ENCODE results near the gene SKOR2. TPM values are rescaled to one million over a fixed set of nuclear protein-coding genes. Genes with fewer than 3 reads are reported as not detected.

SKOR2 gene
- total RNA-seq, 1 experiment from 2014 or later: not detected

DNA sequence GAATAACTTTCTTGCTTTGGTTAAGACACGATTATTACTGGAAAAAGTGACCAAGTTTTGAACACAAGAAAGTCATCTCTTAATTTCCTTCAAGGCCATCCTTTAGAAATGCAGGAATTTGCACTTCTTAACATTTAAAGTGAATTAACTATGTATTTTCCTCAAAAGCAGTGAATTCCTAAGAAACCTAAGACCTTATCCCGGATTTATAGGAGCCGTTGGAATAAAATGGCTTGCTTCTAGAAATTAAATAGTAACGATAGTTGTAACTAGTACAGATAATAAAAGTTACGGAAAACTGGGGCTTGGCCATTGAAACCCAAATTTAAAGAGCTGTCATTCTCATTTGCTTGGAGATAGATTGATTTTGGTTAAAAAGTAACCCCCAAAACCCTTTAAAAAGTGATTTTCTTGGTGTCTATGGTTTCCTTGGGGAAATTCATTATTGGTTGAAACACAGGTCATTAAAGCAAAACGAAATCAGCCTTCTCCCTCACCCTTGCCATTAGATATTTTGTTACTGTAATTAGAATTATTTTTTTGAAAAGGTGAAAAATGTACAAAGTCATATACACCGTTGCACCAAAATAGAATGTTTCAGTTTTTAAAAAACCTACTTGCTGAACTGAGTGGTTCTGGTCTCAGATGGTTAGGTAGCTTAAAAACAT, 2.0 kb downstream of the SKOR2 start:
- no peaks in the 10 kb centered on the region for H3K4me1 ChIP-seq (replicated peaks)
- peaks cover 8% of the 10 kb centered on the region for H3K9me3 ChIP-seq (replicated peaks)
- no peak overlapping the region for H3K27ac ChIP-seq
- no peak overlapping the region for H3K4me3 ChIP-seq
- H3K27me3 ChIP-seq (replicated peaks): peaks cover 89% of the 10 kb centered on the region
- no peak for DNase-seq (ENCODE audit: low read depth in 1 of 2, low spot score in 2 of 2)
- no peaks in the 10 kb centered on the region for H3K36me3 ChIP-seq

- no peak for DNase-seq (ENCODE audit: low read depth in 1 of 2, low spot score in 2 of 2)
Measured at GRCh38 chr18:47248604-47249313, 2.7 kb downstream of the SKOR2 start.

DNA sequence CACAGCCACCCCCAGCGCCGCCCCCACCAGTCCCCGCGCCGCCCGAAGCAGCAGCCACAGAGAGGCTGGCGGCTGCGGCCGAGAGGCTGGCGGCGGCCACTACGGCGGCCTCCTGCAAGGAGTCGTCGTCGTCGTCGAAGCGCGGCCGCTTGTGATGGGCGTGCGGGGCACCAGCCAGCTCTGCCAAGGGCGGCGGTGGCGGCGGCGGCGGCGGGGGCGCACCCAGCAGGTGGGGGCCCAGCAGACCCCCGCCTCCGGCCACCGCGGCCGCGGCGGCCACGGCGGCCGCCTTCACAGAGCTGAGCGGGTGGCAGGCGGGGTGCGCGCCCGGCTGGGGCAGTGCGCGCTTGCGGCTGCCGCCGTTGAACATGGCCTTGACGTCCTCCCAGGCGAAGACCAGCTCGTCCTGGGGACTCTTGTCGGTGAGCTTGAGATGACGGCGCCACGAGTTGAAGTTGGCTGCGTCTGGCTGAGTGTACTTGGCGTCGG, 3.3 kb downstream of the SKOR2 start:
- H3K9me3 ChIP-seq (replicated peaks): peaks cover 8% of the 10 kb centered on the region
- no peak overlapping the region for H3K4me3 ChIP-seq
- H3K4me1 ChIP-seq (replicated peaks): no peaks in the 10 kb centered on the region
- H3K27ac ChIP-seq: no peak overlapping the region
- H3K36me3 ChIP-seq: no peaks in the 10 kb centered on the region
- peaks cover 93% of the 10 kb centered on the region for H3K27me3 ChIP-seq (replicated peaks)
- DNase-seq (ENCODE audit: low read depth in 1 of 2, low spot score in 2 of 2): no peak

More at GRCh38 chr18:47248604-47249313, 2.7 kb downstream of the SKOR2 start:
- Histone ChIP-seq H3K4me3 (no peak overlapping the region), H3K27me3 (replicated peaks) (peaks cover 91% of the 10 kb centered on the region), H3K4me1 (replicated peaks) (no peaks in the 10 kb centered on the region), H3K27ac (no peak overlapping the region), H3K36me3 (no peaks in the 10 kb centered on the region), H3K9me3 (replicated peaks) (peaks cover 8% of the 10 kb centered on the region)

- peaks cover 93% of the 10 kb centered on the region for H3K27me3 ChIP-seq (replicated peaks)
- peaks cover 8% of the 10 kb centered on the region for H3K9me3 ChIP-seq (replicated peaks)
- no peak overlapping the region for H3K27ac ChIP-seq
- DNase-seq (ENCODE audit: low read depth in 1 of 2, low spot score in 2 of 2): no peak
- no peaks in the 10 kb centered on the region for H3K36me3 ChIP-seq
- no peaks in the 10 kb centered on the region for H3K4me1 ChIP-seq (replicated peaks)
- H3K4me3 ChIP-seq: no peak overlapping the region
Measured at GRCh38 chr18:47247416-47248114, 3.9 kb downstream of the SKOR2 start.

DNA sequence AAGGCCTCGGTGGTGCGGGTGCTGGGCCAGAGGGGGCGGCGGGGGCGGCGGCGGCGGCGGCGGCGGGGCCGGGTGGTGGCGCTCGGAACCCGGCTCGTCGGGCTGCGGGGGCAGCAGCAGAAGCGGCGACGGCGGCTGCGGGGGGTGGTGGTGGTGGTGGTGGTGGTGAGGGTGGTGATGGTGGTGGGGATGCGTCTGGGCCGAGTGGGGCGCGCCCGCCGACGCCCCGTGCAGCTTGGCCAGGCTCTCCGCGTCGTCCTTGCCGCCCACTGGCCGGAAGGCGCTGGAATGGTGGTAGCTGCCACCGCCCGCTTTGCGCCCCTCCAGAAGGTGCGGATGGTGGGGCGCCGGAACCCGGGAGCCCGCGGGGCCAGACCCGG, 4.4 kb downstream of the SKOR2 start:
- Histone ChIP-seq H3K9me3 (replicated peaks) (peaks cover 8% of the 10 kb centered on the region), H3K27me3 (replicated peaks) (peaks cover 91% of the 10 kb centered on the region), H3K36me3 (no peaks in the 10 kb centered on the region), H3K27ac (no peak overlapping the region), H3K4me1 (replicated peaks) (no peaks in the 10 kb centered on the region), H3K4me3 (no peak overlapping the region)
- DNase-seq (ENCODE audit: low read depth in 1 of 2, low spot score in 2 of 2): no peak

GRCh38 chr18:47246027-47246971, 5.2 kb downstream of the SKOR2 start:
- no peaks in the 10 kb centered on the region for H3K36me3 ChIP-seq
- DNase-seq (ENCODE audit: low read depth in 1 of 2, low spot score in 2 of 2): no peak
- no peaks in the 10 kb centered on the region for H3K4me1 ChIP-seq (replicated peaks)
- H3K27ac ChIP-seq: no peak overlapping the region
- peaks cover 8% of the 10 kb centered on the region for H3K9me3 ChIP-seq (replicated peaks)
- H3K4me3 ChIP-seq: no peak overlapping the region
- H3K27me3 ChIP-seq (replicated peaks): peaks cover 89% of the 10 kb centered on the region

DNA sequence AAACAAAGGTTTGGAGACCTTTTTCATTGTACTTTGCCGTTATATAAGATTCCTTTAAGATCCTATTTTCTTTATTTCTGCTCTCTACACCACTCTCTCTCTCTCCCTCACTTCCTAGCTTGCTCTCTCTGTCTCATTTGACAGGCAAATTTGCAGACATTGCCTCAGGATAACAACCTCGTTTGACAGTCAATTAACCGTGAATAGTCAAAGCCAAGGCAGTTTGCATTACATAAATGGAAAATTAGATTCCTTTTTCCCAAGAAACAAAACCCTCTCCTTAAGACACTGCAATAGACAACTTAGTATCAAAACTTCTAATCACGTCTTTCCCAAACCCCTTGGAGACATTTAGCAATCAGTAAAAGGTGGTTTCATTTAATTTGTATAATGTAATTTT, 7.4 kb downstream of the SKOR2 start:
- Histone ChIP-seq H3K27ac (no peak overlapping the region), H3K4me3 (no peak overlapping the region), H3K27me3 (replicated peaks) (peaks cover 73% of the 10 kb centered on the region), H3K9me3 (replicated peaks) (peaks cover 8% of the 10 kb centered on the region), H3K4me1 (replicated peaks) (no peaks in the 10 kb centered on the region), H3K36me3 (no peaks in the 10 kb centered on the region)
- no peak for DNase-seq (ENCODE audit: low read depth in 1 of 2, low spot score in 2 of 2)

GRCh38 chr18:47235096-47235495, 16.4 kb downstream of the SKOR2 start:
- no peak for DNase-seq (ENCODE audit: low read depth in 1 of 2, low spot score in 2 of 2)
- Histone ChIP-seq H3K27me3 (replicated peaks) (peaks cover 34% of the 10 kb centered on the region), H3K27ac (no peak overlapping the region)

DNA sequence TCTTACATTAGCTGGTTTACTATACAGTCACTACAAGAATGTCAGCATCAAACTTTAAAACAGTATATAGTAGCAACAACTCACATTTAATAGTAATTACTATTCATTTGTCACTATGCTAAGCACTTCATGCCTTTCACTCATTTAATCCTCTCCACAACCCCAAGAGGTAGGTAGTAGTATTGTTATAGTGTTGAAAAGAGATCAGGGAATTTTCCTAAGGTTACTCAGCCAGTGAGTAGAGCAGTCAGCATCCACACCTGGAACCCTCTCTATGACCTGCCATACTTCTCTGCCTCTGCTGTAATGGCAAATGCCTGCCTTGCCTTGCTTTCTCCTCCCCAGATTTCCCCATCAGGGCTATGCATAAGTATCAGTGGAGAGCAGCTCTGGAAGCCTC, 24.8 kb downstream of the SKOR2 start:
- no peak for DNase-seq (ENCODE audit: low read depth in 1 of 2, low spot score in 2 of 2)
- H3K4me1 ChIP-seq (replicated peaks): no peaks in the 10 kb centered on the region
- H3K36me3 ChIP-seq: no peaks in the 10 kb centered on the region
- no peak overlapping the region for H3K4me3 ChIP-seq
- H3K9me3 ChIP-seq (replicated peaks): no peaks in the 10 kb centered on the region
- no peak overlapping the region for H3K27ac ChIP-seq
- peaks cover 59% of the 10 kb centered on the region for H3K27me3 ChIP-seq (replicated peaks)

More at GRCh38 chr18:47235096-47235495, 16.4 kb downstream of the SKOR2 start:
- Histone ChIP-seq H3K36me3 (no peaks in the 10 kb centered on the region), H3K4me3 (no peak overlapping the region), H3K9me3 (replicated peaks) (no peaks in the 10 kb centered on the region), H3K4me1 (replicated peaks) (no peaks in the 10 kb centered on the region)

DNA sequence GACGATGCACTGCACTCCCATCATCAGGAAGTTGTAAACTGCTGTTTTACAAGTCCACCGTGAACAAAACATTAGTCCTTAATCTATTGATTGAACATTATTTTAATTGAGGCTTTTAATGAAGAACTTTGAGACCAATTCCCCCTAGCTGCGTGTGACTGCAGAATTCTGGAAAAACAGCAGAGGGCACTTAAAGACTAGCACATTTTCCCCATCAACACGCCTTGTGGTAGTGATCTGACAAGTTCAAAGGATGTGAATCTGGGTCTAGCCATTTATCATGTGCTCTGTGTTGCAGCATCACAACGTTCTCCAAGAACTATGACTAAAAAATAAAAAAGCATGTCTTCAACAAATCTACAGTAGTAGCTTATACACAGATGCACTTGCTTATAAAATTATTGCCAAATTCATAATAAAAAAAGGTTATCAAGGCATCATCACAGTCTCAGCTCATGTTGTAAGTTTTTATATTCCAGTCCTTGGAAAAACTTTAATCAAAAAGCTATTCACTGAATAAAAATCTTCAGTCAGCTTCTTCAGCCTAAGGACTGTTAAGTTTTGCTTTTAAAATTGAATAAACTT, 35.8 kb downstream of the SKOR2 start:
- peaks cover 42% of the 10 kb centered on the region for H3K27me3 ChIP-seq (replicated peaks)
- no peaks in the 10 kb centered on the region for H3K36me3 ChIP-seq

DNA sequence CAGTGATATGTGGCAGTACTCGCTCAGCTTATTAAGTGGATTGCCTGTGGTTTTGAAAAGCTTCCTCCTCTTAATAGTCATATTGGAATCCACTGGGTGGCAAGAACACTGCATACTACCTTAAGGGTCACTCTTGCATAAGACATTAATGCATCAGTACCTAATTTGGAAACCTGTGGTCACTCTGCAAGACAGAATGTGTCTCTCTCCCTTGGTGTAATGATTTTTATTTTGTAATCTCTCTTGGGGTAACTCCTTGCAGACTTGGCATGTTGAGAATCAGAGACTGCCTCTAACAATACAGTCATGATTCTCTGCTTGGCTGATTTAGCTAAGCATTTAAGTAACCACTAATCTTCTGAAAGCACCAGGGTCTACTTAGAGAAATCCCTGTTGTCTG, 42.3 kb downstream of the SKOR2 start:
- Histone ChIP-seq H3K27me3 (replicated peaks) (peaks cover 37% of the 10 kb centered on the region), H3K27ac (no peak overlapping the region), H3K36me3 (no peaks in the 10 kb centered on the region), H3K4me1 (replicated peaks) (no peaks in the 10 kb centered on the region), H3K4me3 (no peak overlapping the region), H3K9me3 (replicated peaks) (no peaks in the 10 kb centered on the region)
- no peak for DNase-seq (ENCODE audit: low read depth in 1 of 2, low spot score in 2 of 2)

More for the DNA sequence above, 35.8 kb downstream of the SKOR2 start:
- Histone ChIP-seq H3K4me3 (no peak overlapping the region), H3K4me1 (replicated peaks) (no peaks in the 10 kb centered on the region), H3K9me3 (replicated peaks) (no peaks in the 10 kb centered on the region), H3K27ac (no peak overlapping the region)
- peak in 1 of 2 experiments; percentile 14 for DNase-seq (ENCODE audit: low read depth in 1 of 2, low spot score in 2 of 2)

DNA sequence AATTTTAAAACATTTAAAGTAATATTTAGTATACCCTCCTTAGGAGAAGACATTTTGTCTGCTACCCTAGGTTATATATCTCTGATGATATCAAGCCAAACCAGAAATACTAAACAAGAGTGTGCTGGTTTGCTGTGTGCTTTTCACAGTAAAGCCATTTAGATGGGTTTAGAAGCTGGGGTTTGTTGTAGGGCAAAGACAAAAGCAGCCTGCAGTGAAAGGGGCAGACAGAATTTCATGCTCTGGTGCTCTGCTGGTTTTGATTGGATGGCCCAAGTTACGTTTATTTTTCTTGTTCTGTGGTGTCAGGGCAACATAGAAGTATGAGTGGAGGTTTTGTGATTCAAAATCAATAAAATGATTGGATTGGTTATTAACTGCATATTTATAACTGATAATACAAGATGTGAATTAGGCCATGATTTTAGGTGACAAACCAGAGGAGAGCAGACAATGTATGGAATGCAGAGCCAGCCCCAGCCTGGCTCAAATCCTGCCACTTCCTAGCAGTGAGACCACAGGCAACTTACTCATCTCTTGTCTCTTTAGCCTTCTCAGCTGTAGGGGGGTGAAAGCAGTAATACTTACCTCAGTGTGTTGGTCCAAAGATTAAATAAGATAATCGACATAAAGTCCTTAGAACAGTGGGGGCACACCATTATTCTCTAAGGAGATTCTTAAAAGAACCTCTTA, 44.4 kb downstream of the SKOR2 start:
- no peaks in the 10 kb centered on the region for H3K9me3 ChIP-seq (replicated peaks)
- H3K27ac ChIP-seq: no peak overlapping the region
- peaks cover 33% of the 10 kb centered on the region for H3K27me3 ChIP-seq (replicated peaks)
- H3K4me1 ChIP-seq (replicated peaks): no peaks in the 10 kb centered on the region
- no peaks in the 10 kb centered on the region for H3K36me3 ChIP-seq
- H3K4me3 ChIP-seq: no peak overlapping the region
- DNase-seq (ENCODE audit: low read depth in 1 of 2, low spot score in 2 of 2): no peak

Data from SJSA1 (cell line).